ENCODE results near the gene CNKSR2.
"Not testable (repeated sequence)": the region's sequence is repeated elsewhere in the genome, so short reads cannot be mapped to it uniquely, and the experiment has no call there.

Gene CNKSR2

DNA sequence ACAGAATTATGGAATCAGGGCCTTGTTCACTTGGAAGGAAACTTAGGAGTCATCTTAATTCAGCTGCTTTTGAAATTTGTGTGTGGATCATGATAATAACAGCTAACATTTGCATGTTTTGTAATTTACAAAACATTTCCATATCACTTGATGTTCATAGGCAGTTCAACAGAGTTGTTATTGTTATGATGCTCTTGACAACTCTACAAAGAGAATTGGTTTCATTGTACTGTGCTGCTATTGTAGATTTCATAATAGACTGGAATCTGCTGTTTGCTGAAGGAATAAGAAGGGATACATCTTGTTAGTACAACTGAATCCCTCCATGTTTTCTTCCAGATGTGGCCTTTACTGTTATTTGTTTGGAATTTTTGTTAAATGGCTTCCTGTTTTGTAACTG lies 83.5 kb downstream of the CNKSR2 start:
- DNase-seq = no peak

GRCh38 chrX:21469071-21469470 lies 94.9 kb downstream of the CNKSR2 start:
- DNase-seq = no peak

GRCh38 chrX:21476909-21477308 lies 102.7 kb downstream of the CNKSR2 start:
- DNase-seq = no peak

- DNase-seq = peak in 1 of 5 donors; percentile 46
Measured at GRCh38 chrX:21479695-21480270, 105.6 kb downstream of the CNKSR2 start.

- DNase-seq = no peak
Measured at GRCh38 chrX:21481761-21482160, 107.5 kb downstream of the CNKSR2 start.

- not testable (repeated sequence) for DNase-seq
Measured at GRCh38 chrX:21484051-21484450, 109.8 kb downstream of the CNKSR2 start.

- no peak for DNase-seq
Measured at GRCh38 chrX:21487832-21488231, 113.6 kb downstream of the CNKSR2 start.

GRCh38 chrX:21490341-21490740 lies 116.1 kb downstream of the CNKSR2 start:
- DNase-seq = no peak

DNA sequence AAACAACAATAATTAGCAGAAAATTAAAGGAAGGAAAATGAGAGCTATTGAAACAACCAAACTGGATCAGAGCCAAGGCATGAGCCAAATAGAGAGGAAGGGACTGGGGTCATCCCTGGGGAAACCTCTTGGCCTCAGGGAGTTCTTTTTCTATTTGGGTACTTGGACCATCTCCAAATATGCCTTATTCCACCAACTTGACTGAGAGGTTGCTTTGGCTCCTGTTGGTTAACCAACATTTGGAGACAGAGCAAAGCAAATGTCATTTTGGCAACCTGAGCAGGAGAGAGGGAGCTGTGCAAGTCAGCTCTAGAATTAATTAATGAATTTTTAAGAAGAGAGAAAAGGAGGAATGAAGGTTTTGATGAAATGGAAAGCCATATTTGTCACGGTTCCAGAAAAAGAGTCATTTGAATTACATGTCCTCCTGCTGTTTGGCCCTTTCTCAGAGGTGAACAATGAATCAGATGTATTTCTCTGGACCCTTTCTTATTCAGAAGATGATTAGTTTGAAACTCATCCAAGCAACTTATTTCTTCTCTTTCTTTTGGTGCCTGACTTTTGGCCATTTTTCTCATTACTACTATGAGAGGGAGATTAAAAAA lies 119.1 kb downstream of the CNKSR2 start:
- DNase-seq = no peak

DNA sequence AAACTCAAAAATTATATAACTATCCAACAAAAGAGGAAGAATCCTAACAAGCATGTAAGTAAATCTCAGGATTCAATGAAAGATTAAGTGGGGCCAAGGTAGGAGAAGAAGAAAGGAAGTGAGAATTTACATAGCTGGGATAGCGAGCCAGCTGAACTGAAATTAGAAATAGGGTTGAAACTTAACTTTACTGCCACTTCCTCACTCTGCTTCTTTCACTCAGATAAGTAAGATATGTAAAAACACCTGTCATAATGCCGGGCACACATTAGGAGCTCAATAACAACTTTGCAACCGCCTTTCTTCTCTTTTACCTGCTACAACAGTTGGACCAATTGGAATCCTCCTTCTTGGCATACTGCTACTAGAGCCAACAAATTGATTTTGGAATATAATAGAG lies 129.4 kb downstream of the CNKSR2 start:
- no peak for DNase-seq

DNA sequence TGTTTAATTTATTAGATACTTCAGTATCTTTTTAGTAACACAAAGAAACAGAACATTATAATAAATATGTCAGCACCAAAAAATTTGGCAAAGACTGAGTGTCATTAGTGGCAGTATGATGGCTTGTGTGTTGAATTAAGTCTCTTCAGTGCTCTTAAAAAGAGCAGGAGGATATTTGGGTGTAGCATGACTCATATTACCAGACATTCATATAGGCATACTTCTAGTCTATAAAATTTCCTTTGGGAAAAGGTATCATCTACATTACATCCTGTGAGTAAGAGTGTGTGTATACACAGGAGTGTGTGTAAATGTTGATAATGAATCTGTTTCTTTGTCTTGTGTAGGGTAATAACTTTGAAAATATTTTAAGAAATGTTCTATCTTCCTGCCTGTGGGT lies 135.7 kb downstream of the CNKSR2 start:
- DNase-seq = no peak

- DNase-seq = no peak
Measured at GRCh38 chrX:21524008-21524407, 149.8 kb downstream of the CNKSR2 start.

DNA sequence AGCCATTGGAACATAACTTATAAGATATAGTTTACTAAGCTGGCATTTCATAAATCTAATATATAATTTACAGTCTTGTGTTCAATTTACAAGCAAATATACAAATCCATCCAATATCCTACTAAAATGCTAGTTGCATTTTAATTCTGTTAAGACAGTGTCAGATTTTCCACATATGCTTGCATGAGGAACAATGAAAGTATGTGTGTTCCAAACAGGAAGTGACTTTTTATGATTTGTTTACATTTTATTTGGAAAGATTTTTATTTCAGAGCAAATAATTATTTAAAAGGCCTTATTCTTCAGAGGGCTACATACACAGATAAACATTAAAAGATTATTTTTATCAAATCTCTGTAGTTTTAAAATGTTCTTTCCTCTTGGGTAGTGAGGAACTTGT lies 153.9 kb downstream of the CNKSR2 start:
- DNase-seq = no peak

- no peak for DNase-seq
Measured at GRCh38 chrX:21529771-21530170, 155.6 kb downstream of the CNKSR2 start.

DNA sequence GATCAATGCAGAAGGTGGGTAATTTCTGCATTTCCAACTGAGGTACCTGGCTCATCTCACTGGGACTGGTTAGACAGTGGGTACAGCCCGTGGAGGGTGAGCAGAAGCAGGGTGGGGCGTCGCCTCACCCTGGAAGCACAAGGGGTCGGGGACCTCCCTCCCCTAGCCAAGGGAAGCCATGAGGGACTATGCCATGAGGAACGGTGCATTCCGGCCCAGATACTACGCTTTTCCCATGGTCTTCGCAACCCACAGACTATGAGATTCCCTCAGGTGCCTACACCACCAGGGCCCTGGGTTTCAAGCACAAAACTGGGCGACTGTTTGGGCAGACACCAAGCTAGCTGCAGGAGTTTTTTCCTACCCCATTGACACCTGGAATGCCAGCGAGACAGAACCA lies 170.4 kb downstream of the CNKSR2 start:
- DNase-seq = not testable (repeated sequence)

- no peak for DNase-seq
Measured at GRCh38 chrX:21559417-21559816, 185.2 kb downstream of the CNKSR2 start.

DNA sequence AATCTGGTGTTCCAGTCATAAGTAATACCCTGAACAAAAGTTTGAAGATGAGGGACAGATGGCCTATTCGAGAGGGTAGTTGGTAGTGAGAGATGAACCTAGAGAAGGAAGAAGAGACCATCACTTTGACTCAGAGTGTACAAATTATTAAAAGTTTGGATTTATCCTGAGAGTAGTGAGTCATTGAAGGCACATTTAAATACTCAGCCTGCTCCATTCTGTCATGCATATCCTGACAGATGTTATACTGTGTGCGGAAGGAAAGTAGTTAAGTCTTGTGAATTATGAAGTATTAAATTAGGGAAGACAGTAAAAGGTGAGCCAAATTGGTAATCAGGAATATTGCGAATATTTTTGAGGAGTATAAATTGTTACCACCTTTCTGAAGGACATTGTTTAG lies 190.8 kb downstream of the CNKSR2 start:
- DNase-seq = no peak

- no peak for DNase-seq
Measured at GRCh38 chrX:21574793-21575192, 200.6 kb downstream of the CNKSR2 start.

DNA sequence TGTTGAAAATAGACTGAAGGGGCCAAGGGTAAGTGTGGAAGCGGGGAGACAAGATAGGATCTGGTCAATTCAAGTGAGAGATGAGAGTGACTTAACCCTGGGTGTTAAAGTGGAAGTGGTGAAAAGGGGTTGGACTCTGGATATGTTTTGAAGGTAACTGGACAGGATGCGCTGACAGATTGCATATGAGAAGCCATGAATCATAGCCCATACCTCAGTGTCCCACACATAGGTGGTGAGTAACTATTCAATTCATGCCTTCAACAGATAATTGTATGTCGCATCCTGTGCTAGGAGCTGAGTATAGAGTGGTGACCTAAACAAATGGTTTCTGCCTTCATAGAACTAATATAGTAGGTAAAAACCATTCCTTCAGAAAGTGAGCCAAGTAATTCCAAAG lies 207.3 kb downstream of the CNKSR2 start:
- no peak for DNase-seq

DNA sequence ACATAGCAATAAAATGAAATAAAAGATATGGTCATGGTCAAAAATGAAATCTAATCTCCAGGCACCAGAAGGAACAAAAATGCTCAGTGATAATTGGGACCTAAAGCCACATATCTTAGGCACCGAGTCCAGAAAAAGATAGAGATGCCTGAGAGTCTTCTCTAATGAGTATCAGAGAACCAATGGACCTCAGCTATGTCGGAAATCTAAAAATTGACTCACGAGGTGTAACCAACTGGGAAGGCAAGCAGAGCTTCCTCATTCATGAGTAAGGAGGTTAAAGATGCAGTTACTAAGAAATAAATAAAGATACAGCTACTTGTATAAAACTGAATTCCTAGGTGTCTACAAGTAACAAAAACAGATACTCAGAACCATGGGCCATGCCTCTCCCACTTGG lies 211.8 kb downstream of the CNKSR2 start:
- DNase-seq = no peak

DNA sequence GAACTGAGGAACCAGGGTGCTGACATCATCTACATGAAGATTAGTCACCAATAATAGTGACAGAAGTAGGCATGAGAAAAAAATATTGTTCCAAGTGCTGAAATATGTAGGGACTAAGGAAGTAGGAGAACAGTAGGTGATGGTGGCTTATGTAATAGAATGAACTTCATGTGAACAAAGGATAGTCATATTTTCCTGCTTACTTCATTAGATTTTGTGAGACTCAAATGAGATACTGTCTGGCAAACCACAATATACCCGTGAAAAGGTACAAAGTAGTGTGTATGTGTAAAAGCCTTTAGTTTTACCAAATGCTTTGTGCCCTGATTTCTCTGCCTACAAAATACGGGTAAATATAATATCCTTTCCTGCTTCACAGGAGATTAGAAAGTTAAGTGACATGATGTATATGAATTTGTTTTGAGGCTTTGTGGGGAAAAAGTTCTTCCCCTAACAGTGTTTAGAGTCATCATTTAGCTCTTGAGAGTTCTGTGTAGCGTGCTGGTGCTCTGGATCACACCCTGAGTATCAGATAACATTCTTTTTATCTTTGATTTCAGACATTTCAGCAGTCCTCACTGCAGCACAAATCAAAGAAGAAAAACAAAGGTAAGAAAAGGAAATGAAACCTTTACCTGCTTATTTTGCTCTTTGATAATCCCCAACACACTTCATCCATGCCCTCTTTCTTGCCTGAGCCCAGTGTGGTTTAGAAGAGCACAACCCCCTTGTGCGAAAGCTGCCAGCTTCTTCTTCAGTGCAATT lies 216.0 kb downstream of the CNKSR2 start:
- no peak for DNase-seq

GRCh38 chrX:21606002-21606401 lies 231.8 kb downstream of the CNKSR2 start:
- no peak for DNase-seq

- no peak for DNase-seq
Measured at GRCh38 chrX:21610168-21610567, 235.9 kb downstream of the CNKSR2 start.

DNA sequence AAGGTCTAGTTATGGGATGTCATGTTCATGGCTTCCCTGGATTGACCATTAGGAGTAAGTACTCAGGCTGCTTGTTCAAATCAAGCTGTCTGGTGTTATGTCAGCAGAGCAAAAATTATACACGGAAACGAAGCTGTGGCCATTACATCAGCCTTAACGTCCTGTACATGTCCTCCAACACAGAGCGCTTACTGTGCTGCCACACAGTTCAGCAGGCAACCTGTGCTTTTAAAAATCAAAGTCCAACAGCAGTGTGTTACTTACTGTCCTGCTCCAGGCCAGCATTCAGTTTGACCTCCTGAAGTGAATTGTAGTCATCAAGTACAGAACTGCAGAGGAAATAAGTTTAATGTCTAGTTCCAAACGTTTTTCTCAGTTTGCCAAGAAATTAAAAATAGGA lies 237.9 kb downstream of the CNKSR2 start:
- DNase-seq = no peak
